ENCODE results near the gene MSH5. TPM values are rescaled to one million over a fixed set of nuclear protein-coding genes. Genes with fewer than 3 reads are reported as not detected.

MSH5 gene
- polyA plus RNA-seq, 1 donor (not counting 4 experiments of a cell fraction or from before 2014, with no cell fraction given) = 14.8 TPM

DNA sequence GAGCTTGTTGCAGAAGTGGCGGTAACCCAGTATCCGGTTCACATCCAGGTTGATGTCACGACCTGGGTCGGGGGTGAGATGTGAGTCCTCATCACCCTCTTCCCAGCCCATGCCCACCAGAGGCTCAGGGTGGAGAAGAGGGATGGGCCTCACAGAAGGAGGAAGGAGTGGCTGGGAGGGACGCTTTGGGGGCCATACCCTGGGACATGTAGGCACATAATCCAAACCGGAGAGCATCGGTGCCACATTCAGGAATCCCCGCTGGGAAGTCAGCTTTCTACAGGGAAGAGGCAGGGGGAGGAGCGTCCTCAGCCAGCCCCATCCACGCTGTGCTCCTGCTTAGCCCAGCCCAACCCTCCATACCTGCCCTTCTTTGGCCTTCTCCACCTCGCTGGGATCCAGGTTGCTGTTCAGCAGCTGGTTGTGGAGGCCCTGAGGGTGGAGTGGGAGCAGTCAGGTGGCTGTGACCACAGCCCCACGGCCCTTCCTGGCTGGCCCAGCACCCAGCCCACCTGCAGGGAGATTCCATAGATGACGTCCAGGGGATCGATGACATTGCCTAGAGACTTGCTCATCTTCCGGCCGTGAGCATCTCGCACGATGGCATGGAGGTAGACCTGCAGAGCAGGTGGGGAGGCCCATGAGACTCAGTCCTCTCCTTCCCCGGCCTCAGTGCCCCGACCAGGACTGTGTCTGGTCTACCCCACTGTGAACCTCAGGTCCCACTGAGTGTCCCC is 40.9 kb downstream of the MSH5 start:
- H3K9me3 ChIP-seq (ENCODE audit: control insufficient read depth, low read depth, low read length) = no peaks in the 10 kb centered on the region
- H3K9ac ChIP-seq (ENCODE audit: control insufficient read depth, extremely low read depth, insufficient read depth, low read length) = no peak overlapping the region
- no peaks in the 10 kb centered on the region for H3K9me1 ChIP-seq (ENCODE audit: control insufficient read depth, extremely low read depth, insufficient read depth, low read length)
- TF ChIP-seq, protein P1, sequence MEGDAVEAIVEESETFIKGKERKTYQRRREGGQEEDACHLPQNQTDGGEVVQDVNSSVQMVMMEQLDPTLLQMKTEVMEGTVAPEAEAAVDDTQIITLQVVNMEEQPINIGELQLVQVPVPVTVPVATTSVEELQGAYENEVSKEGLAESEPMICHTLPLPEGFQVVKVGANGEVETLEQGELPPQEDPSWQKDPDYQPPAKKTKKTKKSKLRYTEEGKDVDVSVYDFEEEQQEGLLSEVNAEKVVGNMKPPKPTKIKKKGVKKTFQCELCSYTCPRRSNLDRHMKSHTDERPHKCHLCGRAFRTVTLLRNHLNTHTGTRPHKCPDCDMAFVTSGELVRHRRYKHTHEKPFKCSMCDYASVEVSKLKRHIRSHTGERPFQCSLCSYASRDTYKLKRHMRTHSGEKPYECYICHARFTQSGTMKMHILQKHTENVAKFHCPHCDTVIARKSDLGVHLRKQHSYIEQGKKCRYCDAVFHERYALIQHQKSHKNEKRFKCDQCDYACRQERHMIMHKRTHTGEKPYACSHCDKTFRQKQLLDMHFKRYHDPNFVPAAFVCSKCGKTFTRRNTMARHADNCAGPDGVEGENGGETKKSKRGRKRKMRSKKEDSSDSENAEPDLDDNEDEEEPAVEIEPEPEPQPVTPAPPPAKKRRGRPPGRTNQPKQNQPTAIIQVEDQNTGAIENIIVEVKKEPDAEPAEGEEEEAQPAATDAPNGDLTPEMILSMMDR (optimal IDR thresholded peaks at IDR 0.05 in 1 of 3, IDR thresholded peaks at IDR 0.05 in 1 of 3, conservative IDR thresholded peaks at IDR 0.05 in 1 of 3; ENCODE audit: extremely low read depth in 1 of 3, insufficient read depth in 2 of 3, low read length in 3 of 3) = no peak
- no peak for TF ChIP-seq EZH2 (IDR thresholded peaks at IDR 0.05; ENCODE audit: low read length)
- FAIRE-seq (no peak), DNase-seq (ENCODE audit: low read depth, low spot score) (no peak)
- H3K4me1 ChIP-seq (ENCODE audit: control insufficient read depth, extremely low read depth, insufficient read depth, low read length) = peaks cover 18% of the 10 kb centered on the region
- H2AFZ ChIP-seq (ENCODE audit: control insufficient read depth, low read length) = no peak overlapping the region
- dilution Hi-C loops (cut with MboI; ENCODE audit: extremely low pct_ligation_motif_present, low sequenced_read_pairs) = no loop called here
- H3K4me3 ChIP-seq (ENCODE audit: control insufficient read depth in 2 of 3, extremely low read depth in 1 of 3, insufficient read depth in 2 of 3, low read depth in 1 of 3, low read length in 3 of 3) = no peak overlapping the region
- no peaks in the 10 kb centered on the region for H4K20me1 ChIP-seq (ENCODE audit: control insufficient read depth, extremely low read depth, insufficient read depth, low read length)
- H3K4me2 ChIP-seq (ENCODE audit: control insufficient read depth, extremely low read depth, insufficient read depth, low read depth, low read length) = no peak overlapping the region
- no peak overlapping the region for H3K27ac ChIP-seq (ENCODE audit: control insufficient read depth, insufficient read depth, low read length)
- H3K27me3 ChIP-seq (ENCODE audit: control insufficient read depth, extremely low read depth, insufficient read depth, low read length) = no peaks in the 10 kb centered on the region
- H3K79me2 ChIP-seq (ENCODE audit: control insufficient read depth, insufficient read depth, low read length) = no peaks in the 10 kb centered on the region
- H3K36me3 ChIP-seq (ENCODE audit: control insufficient read depth in 2 of 2, extremely low read depth in 1 of 2, insufficient read depth in 2 of 2, low read length in 2 of 2) = peaks cover 30 to 56% of the 10 kb centered on the region in 2 experiments

DNA sequence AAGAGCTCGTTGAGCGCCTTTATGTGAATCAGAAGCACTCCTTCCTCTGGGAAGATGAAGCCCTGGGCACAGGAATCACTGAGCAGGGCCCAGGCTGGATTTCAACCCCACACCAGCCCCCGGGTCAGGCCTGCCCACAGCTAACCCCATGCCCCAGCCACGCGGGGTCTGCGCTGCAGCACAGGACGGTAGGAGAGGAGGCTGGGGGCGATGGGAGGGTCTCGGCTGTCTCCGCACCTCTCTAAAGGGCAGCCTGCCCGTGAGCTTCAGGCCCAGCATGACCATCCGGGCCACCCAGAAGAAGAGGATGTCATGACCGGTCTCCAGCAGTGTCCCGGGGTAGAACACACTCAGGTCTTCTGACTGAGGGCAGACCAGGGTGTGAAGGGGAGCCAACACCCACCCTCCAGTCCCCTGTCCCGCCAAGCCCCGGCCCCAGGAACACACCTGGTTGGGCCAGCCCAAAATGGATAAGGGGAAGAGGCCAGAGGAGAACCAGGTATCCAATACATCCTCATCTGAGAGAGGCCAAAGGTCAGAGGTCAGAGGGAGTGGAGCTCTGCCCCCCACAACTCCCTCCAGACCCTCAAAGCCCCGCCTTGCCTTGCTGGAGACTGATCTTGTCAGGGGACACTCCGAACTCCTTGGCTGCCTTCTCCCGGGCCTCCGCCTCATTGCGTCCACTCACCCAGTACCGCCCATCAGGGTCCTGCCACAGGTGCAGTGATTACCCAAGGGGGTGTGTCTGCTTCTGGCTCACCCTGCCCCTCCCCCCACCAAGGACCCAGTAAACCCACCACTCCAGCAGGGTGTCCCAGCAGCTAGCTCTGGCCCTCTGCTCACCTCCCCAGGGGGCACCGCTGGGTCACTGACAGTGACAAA is 41.7 kb downstream of the MSH5 start:
- H3K9me1 ChIP-seq (ENCODE audit: control insufficient read depth, extremely low read depth, insufficient read depth, low read length) = no peaks in the 10 kb centered on the region
- no peak overlapping the region for H2AFZ ChIP-seq (ENCODE audit: control insufficient read depth, low read length)
- peaks cover 10% of the 10 kb centered on the region for H3K4me1 ChIP-seq (ENCODE audit: control insufficient read depth, extremely low read depth, insufficient read depth, low read length)
- H3K9ac ChIP-seq (ENCODE audit: control insufficient read depth, extremely low read depth, insufficient read depth, low read length) = no peak overlapping the region
- H3K79me2 ChIP-seq (ENCODE audit: control insufficient read depth, insufficient read depth, low read length) = no peaks in the 10 kb centered on the region
- H3K27ac ChIP-seq (ENCODE audit: control insufficient read depth, insufficient read depth, low read length) = no peak overlapping the region
- no peak for DNase-seq (ENCODE audit: low read depth, low spot score)
- H3K27me3 ChIP-seq (ENCODE audit: control insufficient read depth, extremely low read depth, insufficient read depth, low read length) = no peaks in the 10 kb centered on the region
- no peak overlapping the region for H3K4me3 ChIP-seq (ENCODE audit: control insufficient read depth in 2 of 3, extremely low read depth in 1 of 3, insufficient read depth in 2 of 3, low read depth in 1 of 3, low read length in 3 of 3)
- H4K20me1 ChIP-seq (ENCODE audit: control insufficient read depth, extremely low read depth, insufficient read depth, low read length) = no peaks in the 10 kb centered on the region
- FAIRE-seq = no peak
- H3K9me3 ChIP-seq (ENCODE audit: control insufficient read depth, low read depth, low read length) = no peaks in the 10 kb centered on the region
- peaks cover 30 to 56% of the 10 kb centered on the region in 2 experiments for H3K36me3 ChIP-seq (ENCODE audit: control insufficient read depth in 2 of 2, extremely low read depth in 1 of 2, insufficient read depth in 2 of 2, low read length in 2 of 2)
- dilution Hi-C loops (cut with MboI; ENCODE audit: extremely low pct_ligation_motif_present, low sequenced_read_pairs) = no loop called here
- TF ChIP-seq, protein P1 (optimal IDR thresholded peaks at IDR 0.05 in 1 of 3, IDR thresholded peaks at IDR 0.05 in 1 of 3, conservative IDR thresholded peaks at IDR 0.05 in 1 of 3; ENCODE audit: extremely low read depth in 1 of 3, insufficient read depth in 2 of 3, low read length in 3 of 3) = no peak
- TF ChIP-seq EZH2 (IDR thresholded peaks at IDR 0.05; ENCODE audit: low read length) = no peak
- H3K4me2 ChIP-seq (ENCODE audit: control insufficient read depth, extremely low read depth, insufficient read depth, low read depth, low read length) = no peak overlapping the region

Data from keratinocyte (primary cell).